Mammary epithelial cell (primary cell): Measurements from ENCODE around the gene PCDHA1.

ENCODE experiments used
- EZH2 ChIP-seq: IDR thresholded peaks from 2 replicates; pipeline ENCODE4 v1.6.1; 2012; ENCODE audit warnings: low read length, inconsistent platforms, borderline replicate concordance
- TF ChIP-seq, protein P1 (sequence below), 2 donors: IDR thresholded peaks in 1 of 2; conservative IDR thresholded peaks in 1 of 2; 2 replicates each; pipeline ENCODE4 v1.5.1; 2011 to 2012; ENCODE audit warnings: inconsistent platforms in 2 of 2, low read length in 2 of 2, mild to moderate bottlenecking in 2 of 2, control low read depth in 1 of 2, low read depth in 1 of 2; ENCODE audit not compliant: insufficient read depth in 1 of 2; ENCODE audit errors: extremely low read depth in 1 of 2

DNA sequence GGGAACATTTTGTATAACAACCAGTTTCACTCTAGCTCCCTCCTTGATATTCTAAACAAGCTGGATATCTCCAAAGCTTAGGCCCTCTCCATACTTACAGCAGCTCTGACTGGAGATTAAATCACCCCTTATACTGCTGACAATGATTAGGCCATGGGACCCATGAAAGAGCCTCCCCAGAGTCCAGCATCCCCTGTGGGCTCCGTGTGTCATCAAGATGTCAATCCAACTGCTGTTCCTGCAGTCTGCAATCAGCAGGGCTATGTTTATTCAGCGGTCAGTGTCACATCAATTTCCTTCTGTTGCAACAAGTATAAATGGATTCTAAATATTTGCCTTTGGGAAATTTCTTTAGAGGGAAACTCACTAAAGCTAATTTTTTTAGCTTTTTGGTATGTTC lies 206.9 kb downstream of the PCDHA1 start:
- TF ChIP-seq, protein P1, sequence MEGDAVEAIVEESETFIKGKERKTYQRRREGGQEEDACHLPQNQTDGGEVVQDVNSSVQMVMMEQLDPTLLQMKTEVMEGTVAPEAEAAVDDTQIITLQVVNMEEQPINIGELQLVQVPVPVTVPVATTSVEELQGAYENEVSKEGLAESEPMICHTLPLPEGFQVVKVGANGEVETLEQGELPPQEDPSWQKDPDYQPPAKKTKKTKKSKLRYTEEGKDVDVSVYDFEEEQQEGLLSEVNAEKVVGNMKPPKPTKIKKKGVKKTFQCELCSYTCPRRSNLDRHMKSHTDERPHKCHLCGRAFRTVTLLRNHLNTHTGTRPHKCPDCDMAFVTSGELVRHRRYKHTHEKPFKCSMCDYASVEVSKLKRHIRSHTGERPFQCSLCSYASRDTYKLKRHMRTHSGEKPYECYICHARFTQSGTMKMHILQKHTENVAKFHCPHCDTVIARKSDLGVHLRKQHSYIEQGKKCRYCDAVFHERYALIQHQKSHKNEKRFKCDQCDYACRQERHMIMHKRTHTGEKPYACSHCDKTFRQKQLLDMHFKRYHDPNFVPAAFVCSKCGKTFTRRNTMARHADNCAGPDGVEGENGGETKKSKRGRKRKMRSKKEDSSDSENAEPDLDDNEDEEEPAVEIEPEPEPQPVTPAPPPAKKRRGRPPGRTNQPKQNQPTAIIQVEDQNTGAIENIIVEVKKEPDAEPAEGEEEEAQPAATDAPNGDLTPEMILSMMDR (conservative IDR thresholded peaks at IDR 0.05 in 1 of 2, IDR thresholded peaks at IDR 0.05 in 1 of 2; ENCODE audit: extremely low read depth in 1 of 2, insufficient read depth in 1 of 2, low read depth in 1 of 2, low read length in 2 of 2) = no peak
- TF ChIP-seq EZH2 = no peak
